HG03066 (cell line): ENCODE measurements around the gene FOXA2.

Experiments used
- ATAC-seq: cut with Tn5 transposase; IDR thresholded peaks from one replicate; pipeline ENCODE4 v1.9.1; 2021; ENCODE audit warnings: low read depth; ENCODE audit not compliant: unreplicated experiment

FOXA2 gene

DNA sequence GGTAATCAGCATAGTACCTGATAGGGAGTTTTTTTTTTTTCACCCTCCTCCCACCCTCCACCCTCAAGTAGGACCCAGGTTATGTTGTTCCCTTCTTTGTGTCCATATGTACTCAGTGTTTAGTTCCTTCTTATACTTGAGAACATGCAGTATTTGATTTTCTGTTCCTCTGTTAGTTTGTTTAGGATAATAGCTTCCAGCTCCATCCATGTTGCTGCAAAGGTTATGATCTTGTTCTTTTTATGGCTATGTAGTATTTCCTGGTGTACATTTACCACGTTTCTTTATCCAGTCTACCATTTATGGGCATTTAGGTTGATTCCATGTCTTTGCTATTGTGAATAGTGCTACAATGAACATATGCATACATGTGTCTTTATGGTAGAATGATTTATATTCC, 41.9 kb downstream of the FOXA2 start:
- ATAC-seq: no peak

DNA sequence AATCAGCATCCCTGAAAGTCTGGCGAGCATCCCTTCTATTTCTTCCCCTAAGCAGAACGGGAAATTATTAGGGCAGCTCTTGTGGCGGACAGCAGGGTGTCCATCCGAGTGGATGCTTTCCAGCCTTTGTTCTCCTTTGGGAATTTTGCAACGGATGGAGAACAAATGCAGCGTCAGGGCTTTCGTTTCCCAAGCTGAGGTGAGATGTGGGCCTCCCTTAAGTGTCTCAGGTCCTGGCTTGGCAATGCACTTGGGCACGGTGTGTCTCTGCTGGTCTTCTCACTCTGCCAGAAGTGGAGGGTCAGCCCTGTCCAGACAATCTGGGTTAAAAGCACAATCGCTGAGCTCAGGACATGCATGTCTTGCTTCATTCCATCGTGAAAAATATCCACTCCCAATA, 43.5 kb downstream of the FOXA2 start:
- ATAC-seq: no peak

DNA sequence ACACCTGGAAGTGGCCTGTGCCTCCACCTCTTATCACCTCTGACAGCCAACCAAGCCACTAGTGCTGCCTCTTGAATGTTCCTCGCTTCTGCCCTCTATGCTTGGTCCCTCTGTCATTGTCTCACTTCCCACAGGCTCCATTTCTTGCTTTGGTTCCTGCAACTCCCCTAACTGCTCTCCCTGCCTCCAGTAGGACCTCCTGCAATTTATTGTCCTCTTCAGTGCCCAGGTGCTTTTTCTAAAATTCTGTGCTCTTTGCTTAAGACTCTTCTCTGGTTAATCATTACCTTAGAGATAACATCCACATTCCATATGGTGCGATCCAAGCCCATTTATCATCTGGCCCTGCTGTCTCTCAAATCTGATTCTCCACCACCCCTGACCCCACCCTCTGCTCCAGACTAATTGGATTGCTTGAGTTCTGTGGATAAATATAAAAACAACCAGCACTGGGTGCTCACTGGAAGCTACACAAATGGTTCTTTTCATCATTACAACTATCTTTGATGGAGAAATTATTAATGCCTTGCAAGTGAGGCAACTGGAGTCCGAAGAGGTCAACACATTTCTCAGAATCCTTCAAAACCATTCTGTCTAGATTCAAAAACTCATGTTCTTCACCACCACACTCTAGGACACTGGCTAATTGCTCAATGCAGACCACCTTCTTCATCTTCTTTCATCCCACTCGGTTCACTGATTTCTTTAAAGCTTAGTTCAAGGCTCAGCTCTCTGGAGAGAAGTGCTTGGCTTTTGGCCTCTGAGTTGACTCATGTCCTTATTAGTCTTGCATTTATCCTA, 47.2 kb downstream of the FOXA2 start:
- no peak for ATAC-seq

DNA sequence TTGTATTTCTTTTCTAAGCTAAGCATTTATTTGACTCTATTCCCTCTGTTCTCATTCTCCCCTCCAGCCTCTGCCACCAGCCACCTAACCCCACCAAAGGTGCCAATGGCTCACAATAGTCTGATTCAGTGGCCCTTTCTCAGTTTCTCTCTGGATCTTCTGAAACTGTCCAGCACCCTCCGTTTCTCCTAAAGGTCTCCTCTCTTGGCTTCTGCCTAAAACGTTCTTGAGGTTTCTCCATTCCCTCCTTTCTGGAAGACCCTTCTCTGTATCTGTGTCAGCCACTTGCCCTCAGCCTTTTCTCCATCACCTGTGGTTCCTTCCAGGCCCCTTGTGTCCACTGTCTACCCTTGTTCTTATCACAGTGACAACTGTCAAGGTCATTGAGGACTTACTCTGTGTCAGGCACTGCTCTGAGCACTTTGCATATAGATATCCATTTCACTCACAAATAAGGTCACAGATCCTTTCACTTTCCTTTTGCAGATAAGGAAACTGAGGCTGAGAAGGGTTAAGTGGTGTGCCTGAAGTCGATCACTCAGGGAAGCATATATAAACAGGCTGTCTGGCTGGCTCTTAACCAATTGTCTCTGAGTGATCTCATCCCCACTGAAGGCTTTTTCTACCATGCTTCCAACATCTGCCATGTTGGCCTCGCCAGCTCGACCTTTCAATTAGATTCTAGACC, 48.1 kb downstream of the FOXA2 start:
- ATAC-seq: no peak

DNA sequence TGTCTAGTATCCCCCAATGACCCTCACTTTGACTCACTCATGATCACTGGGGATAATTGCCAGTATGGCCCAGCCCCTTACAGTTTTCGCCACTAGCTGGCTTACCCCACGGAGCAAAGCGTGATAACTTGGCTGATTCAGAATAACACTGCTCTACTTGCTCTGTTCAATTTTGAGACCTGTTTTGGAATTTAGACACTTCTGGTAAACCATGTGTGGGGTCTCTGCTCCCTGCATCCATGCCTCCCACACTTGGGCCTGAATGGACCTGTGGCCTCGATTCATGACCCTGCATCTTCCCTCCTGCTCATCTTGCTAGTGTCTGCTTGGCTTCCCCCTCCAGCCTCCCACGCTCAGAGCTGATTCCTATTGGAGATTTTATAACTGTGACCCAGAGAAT, 48.9 kb downstream of the FOXA2 start:
- no peak for ATAC-seq

DNA sequence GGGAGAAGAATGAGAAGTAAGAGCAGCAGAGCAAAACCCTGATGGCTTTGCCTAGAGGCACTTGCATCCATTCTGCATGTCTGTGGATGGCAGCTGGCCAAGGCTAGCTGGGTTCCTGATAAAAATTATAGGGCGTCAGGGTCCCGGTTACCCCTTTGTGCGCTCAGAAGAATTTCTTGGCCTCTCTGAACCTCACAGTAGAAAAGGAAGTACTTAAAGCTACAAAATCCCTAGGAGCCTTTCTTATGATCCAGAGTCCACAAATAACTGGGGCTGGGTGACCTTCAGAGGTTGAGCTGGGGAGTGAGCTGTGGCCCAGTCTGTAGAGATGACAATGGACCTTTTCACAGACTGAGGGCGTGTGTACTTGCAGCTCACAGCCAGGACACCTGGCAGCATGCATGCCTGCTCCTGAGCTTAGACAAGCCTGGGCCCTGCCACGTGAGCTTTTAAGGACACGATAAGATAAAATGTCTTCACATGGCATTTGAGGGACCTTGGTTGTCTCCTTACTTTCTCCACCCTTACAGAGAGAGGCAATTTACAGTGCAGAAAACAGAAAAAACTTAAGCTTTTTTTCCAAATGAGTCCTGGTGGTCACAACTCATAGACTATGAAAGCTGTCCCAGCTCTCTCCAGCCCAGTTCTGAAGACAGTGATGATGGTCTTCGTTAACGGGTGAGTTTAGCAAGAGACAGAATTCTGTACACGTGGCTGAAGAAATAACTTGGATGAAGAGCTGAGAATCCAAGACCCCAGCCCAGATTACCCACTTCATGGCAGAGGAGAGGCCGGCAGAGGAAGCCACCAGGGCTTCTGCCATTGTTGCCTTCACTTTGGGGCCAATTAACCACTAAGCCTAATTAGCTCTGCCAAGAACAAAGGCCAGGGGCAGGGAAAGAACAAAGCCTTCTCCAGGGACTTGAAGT, 50.3 kb downstream of the FOXA2 start:
- no peak for ATAC-seq

DNA sequence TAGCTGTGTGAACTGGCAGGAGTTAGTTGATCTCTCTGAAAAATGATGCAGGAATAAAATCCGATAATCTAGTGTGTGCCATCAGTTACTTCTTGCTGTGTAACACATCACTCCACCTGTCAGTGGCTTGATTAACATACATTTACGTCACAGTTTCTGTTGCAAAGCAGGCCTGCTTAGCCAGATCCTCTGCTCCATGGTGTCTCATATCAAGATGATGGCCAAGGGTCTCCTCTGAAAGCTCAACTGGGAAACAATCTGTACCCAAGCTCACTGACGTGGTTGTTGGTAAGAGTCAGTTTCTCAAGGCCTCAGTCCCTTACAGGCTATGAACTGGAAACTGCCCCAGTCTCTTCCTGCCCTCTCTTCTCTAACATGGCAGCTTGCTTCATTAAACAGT, 51.8 kb downstream of the FOXA2 start:
- ATAC-seq: no peak

DNA sequence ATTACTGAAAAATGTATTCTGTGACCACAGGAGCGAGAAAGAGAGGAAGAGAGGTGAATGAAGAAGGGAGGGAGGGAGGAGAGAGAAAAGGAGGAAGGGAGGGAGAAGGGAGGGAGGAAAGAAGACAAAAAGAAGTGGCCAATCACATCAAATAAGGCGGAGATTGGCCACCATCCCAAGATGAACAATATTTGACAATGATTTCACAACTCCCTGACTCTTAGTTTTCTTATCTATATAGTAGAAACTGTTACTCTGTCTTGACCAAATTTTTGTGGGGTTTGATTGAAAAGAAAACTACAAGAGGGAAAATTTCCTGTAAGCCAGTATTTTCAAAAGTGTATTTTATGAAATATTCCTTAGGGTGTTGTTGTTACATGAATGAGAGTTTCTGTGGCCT, 52.6 kb downstream of the FOXA2 start:
- ATAC-seq: no peak

DNA sequence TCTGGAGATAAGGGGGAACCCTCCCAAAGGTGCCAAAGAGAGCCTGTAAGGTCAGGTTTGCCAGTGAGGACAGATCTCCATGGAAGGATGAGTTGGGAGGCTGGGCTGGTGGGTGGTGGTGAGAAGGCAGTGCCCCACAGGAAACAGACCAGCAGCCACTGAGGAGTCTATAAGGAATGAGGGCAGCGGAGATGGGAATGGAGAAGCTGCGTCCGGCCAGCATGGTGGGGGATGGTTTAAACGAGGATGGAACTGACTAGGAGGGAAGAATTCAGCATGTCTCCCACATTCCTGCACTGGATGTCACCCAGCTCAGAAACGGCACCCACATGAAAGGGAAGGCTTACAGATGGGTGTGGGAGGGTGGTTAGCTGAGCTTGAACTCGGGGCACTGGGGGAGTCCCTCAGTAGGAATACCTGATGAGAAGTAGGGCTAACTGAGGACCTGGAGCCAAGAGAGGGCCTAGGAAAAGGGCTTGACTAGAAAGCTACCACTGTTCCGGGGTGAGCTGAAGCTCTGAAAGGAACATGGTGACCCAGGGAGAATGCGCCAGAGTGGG, 53.2 kb downstream of the FOXA2 start:
- no peak for ATAC-seq
